ENCODE results near the gene NFKBIZ. TPM values are rescaled to one million over a fixed set of nuclear protein-coding genes. Genes with fewer than 3 reads are reported as not detected.
"Not testable (repeated sequence)": the region's sequence is repeated elsewhere in the genome, so short reads cannot be mapped to it uniquely, and the experiment has no call there.

The NFKBIZ gene
- polyA plus RNA-seq, 1 experiment: 27.3 TPM

- TF ChIP-seq CTCF (IDR thresholded peaks at IDR 0.05; ENCODE audit: low read depth, low read length): no peak
- Histone ChIP-seq H3K27ac (ENCODE audit: low read depth, low read length) (no peak overlapping the region), H3K4me3 (ENCODE audit: low read depth, low read length) (no peak overlapping the region), H3K9me3 (ENCODE audit: control insufficient read depth, insufficient read depth, low read length) (no peaks in the 10 kb centered on the region), H3K27me3 (ENCODE audit: control insufficient read depth, insufficient read depth, low read length) (no peaks in the 10 kb centered on the region)
- no peak for DNase-seq (ENCODE audit: low read depth, low spot score)
- POLR2A ChIA-PET: no interaction called here
- CTCF ChIA-PET: no interaction called here
Observed at GRCh38 chr3:101898752-101899169, 49.4 kb downstream of the NFKBIZ start.

GRCh38 chr3:101900316-101900715 is 51.0 kb downstream of the NFKBIZ start:
- no peaks in the 10 kb centered on the region for H3K9me3 ChIP-seq (ENCODE audit: control insufficient read depth, insufficient read depth, low read length)
- no peak for TF ChIP-seq CTCF (IDR thresholded peaks at IDR 0.05; ENCODE audit: low read depth, low read length)
- ChIA-PET CTCF (interaction anchor here (1.3 kb wide), 1 partner anchor 35 kb away, joined by 3 read pairs; no protein-coding TSS in a partner anchor), POLR2A (no interaction called here)
- no peak for DNase-seq (ENCODE audit: low read depth, low spot score)
- H3K27me3 ChIP-seq (ENCODE audit: control insufficient read depth, insufficient read depth, low read length): no peaks in the 10 kb centered on the region
- H3K27ac ChIP-seq (ENCODE audit: low read depth, low read length): no peak overlapping the region
- no peak overlapping the region for H3K4me3 ChIP-seq (ENCODE audit: low read depth, low read length)

GRCh38 chr3:101900736-101901135 is 51.4 kb downstream of the NFKBIZ start:
- ChIA-PET CTCF (interaction anchor here (1.3 kb wide), 1 partner anchor 35 kb away, joined by 3 read pairs; no protein-coding TSS in a partner anchor), POLR2A (no interaction called here)
- no peak for TF ChIP-seq CTCF (IDR thresholded peaks at IDR 0.05; ENCODE audit: low read depth, low read length)
- H3K27me3 ChIP-seq (ENCODE audit: control insufficient read depth, insufficient read depth, low read length): no peaks in the 10 kb centered on the region
- no peaks in the 10 kb centered on the region for H3K9me3 ChIP-seq (ENCODE audit: control insufficient read depth, insufficient read depth, low read length)
- H3K27ac ChIP-seq (ENCODE audit: low read depth, low read length): no peak overlapping the region
- no peak for DNase-seq (ENCODE audit: low read depth, low spot score)
- H3K4me3 ChIP-seq (ENCODE audit: low read depth, low read length): no peak overlapping the region

- Histone ChIP-seq H3K4me3 (ENCODE audit: low read depth, low read length) (no peak overlapping the region), H3K27me3 (ENCODE audit: control insufficient read depth, insufficient read depth, low read length) (no peaks in the 10 kb centered on the region), H3K9me3 (ENCODE audit: control insufficient read depth, insufficient read depth, low read length) (no peaks in the 10 kb centered on the region), H3K27ac (ENCODE audit: low read depth, low read length) (peak overlapping the region; percentile 84)
- TF ChIP-seq CTCF (IDR thresholded peaks at IDR 0.05; ENCODE audit: low read depth, low read length): no peak
- CTCF ChIA-PET: interaction anchor here (0.8 to 1.8 kb wide), 4 partner anchors 8 to 327 kb away, joined by 3 to 7 read pairs (median 5); no protein-coding TSS in a partner anchor
- DNase-seq (ENCODE audit: low read depth, low spot score): peak; percentile 87
- POLR2A ChIA-PET: interaction anchor here (1.0 to 1.2 kb wide), 3 partner anchors 35 to 277 kb away, joined by 3 read pairs; partner anchors contain the start of gene NFKBIZ
Observed at GRCh38 chr3:101902041-101902440, 52.7 kb downstream of the NFKBIZ start.

- Histone ChIP-seq H3K27ac (ENCODE audit: low read depth, low read length) (no peak overlapping the region), H3K4me3 (ENCODE audit: low read depth, low read length) (no peak overlapping the region), H3K9me3 (ENCODE audit: control insufficient read depth, insufficient read depth, low read length) (no peaks in the 10 kb centered on the region), H3K27me3 (ENCODE audit: control insufficient read depth, insufficient read depth, low read length) (no peaks in the 10 kb centered on the region)
- no peak for DNase-seq (ENCODE audit: low read depth, low spot score)
- ChIA-PET POLR2A (no interaction called here), CTCF (interaction anchor here (0.7 to 1.8 kb wide), 2 partner anchors 17 to 322 kb away, joined by 3 to 6 read pairs; no protein-coding TSS in a partner anchor)
- no peak for TF ChIP-seq CTCF (IDR thresholded peaks at IDR 0.05; ENCODE audit: low read depth, low read length)
Observed at GRCh38 chr3:101903451-101903871, 54.1 kb downstream of the NFKBIZ start.

GRCh38 chr3:101905573-101905972 is 56.3 kb downstream of the NFKBIZ start:
- H3K27ac ChIP-seq (ENCODE audit: low read depth, low read length); CTCF ChIA-PET; H3K27me3 ChIP-seq (ENCODE audit: control insufficient read depth, insufficient read depth, low read length); POLR2A ChIA-PET; H3K9me3 ChIP-seq (ENCODE audit: control insufficient read depth, insufficient read depth, low read length); DNase-seq (ENCODE audit: low read depth, low spot score); H3K4me3 ChIP-seq (ENCODE audit: low read depth, low read length): not testable (repeated sequence)

Measured in AG04450 (cell line).